ENCODE measurements around the gene CUEDC1. TPM values are rescaled to one million over a fixed set of nuclear protein-coding genes. Genes with fewer than 3 reads are reported as not detected.
A peak's percentile ranks its signal among the peaks of the same experiment; 100 is the strongest.

CUEDC1 gene
- total and polyA plus RNA-seq, 2 of the 4 experiments (the other 2 are of a cell fraction), result 4.1 to 21.2 TPM

- peak overlapping the region; percentile 61; the same call in 1 of the 2 replicates for H3K56ac ChIP-seq (ENCODE audit: extremely low read depth, insufficient read depth, low read length)
- H3K4me3 ChIP-seq (ENCODE audit: insufficient read depth, low read depth, low read length), result no peak overlapping the region
- peak overlapping the region; percentile 74 for H2BK120ac ChIP-seq (ENCODE audit: low read depth, low read length)
- H3K9me1 ChIP-seq (ENCODE audit: insufficient read depth, low read length), result peaks cover 24% of the 10 kb centered on the region
- peak overlapping the region; percentile 80 for H4K91ac ChIP-seq (ENCODE audit: insufficient read depth, low read depth, low read length)
- H3K27ac ChIP-seq (ENCODE audit: insufficient read depth, low read length), result peak overlapping the region; percentile 82
- CTCF ChIA-PET, result interaction anchor here (0.9 kb wide), 1 partner anchor 46 kb away, joined by 3 read pairs; no protein-coding TSS in a partner anchor
- peaks cover 56 to 87% of the 10 kb centered on the region in 2 experiments for H3K79me1 ChIP-seq (ENCODE audit: low read depth in 1 of 2, low read length in 2 of 2)
- no peaks in the 10 kb centered on the region; the same call in 1 of the 2 replicates for H4K20me1 ChIP-seq (ENCODE audit: insufficient read depth, low read length)
- peak overlapping the region; percentile 57 for H3K9ac ChIP-seq (ENCODE audit: low read depth, low read length)
- intact Hi-C loops (cut with micrococcal nuclease) (no loop called here), dilution Hi-C loops (cut with HindIII; ENCODE audit: low sequenced_read_pairs, unreplicated experiment) (no loop called here), in situ Hi-C loops (cut with MboI; ENCODE audit: low sequenced_read_pairs) (no loop called here)
- H3K36me3 ChIP-seq (ENCODE audit: control insufficient read depth, insufficient read depth, low read length), result peaks cover 5% of the 10 kb centered on the region; the same call in 1 of the 2 replicates
- H3K14ac ChIP-seq (replicated peaks; ENCODE audit: low read depth, low read length), result peak overlapping the region; percentile 83
- H3K9me3 ChIP-seq (ENCODE audit: control insufficient read depth, insufficient read depth, low read length), result no peaks in the 10 kb centered on the region
- TF ChIP-seq CEBPB (IDR thresholded peaks at IDR 0.05; ENCODE audit: low read depth, low read length), result 0 out of 2 replicates have a peak, but pooled peaks have one; percentile 12
- no peak for TF ChIP-seq RAD21 (IDR thresholded peaks at IDR 0.05; ENCODE audit: low read length)
- peak; percentile 59 for DNase-seq
- ATAC-seq (ENCODE audit: low read depth), result peak; percentile 36; the same call in 1 of the 2 replicates
- peak overlapping the region; percentile 52 to 59 for H4K8ac ChIP-seq (ENCODE audit: low read depth in 2 of 2, low read length in 2 of 2)
- peak overlapping the region; percentile 58; the same call in 1 of the 2 replicates for H3K23ac ChIP-seq (ENCODE audit: low read depth, low read length)
- H2AFZ ChIP-seq (replicated peaks; ENCODE audit: low read length, poor library complexity), result no peak overlapping the region
- H2BK15ac ChIP-seq (ENCODE audit: low read depth, low read length), result peak overlapping the region; percentile 26; the same call in 1 of the 3 replicates
- peaks cover 18% of the 10 kb centered on the region for H3K4me1 ChIP-seq (ENCODE audit: control insufficient read depth, insufficient read depth, low read length)
- peak overlapping the region; percentile 14 for H4K5ac ChIP-seq (ENCODE audit: low read depth, low read length)
- H3K18ac ChIP-seq (ENCODE audit: low read depth, low read length), result peak overlapping the region; percentile 17
- BruUV-seq (replicated peaks), result no TSS peak
- 35% methylated on average over 5 of the region's 13 CpGs; no CpG with 5 or more reads in 1 of the 2 experiments for WGBS, 2 experiments (ENCODE audit: extremely low coverage in 2 of 2, insufficient read length in 1 of 2)
- no peak overlapping the region for H2AK9ac ChIP-seq (replicated peaks; ENCODE audit: low read depth, low read length, poor library complexity)
- peak overlapping the region; percentile 87 for H2AK5ac ChIP-seq (ENCODE audit: low read depth, low read length)
- no peaks in the 10 kb centered on the region for H3K27me3 ChIP-seq (ENCODE audit: control insufficient read depth, insufficient read depth, low read length)
- POLR2A ChIA-PET (ENCODE audit: unreplicated experiment), result no interaction called here
- peak overlapping the region; percentile 74 for H2BK20ac ChIP-seq (ENCODE audit: low read depth, low read length)
- peak overlapping the region; percentile 86 for H3K4ac ChIP-seq (ENCODE audit: low read depth, low read length)
- H3K4me2 ChIP-seq (ENCODE audit: low read depth, low read length), result peak overlapping the region; percentile 27
- H2BK5ac ChIP-seq (ENCODE audit: low read depth, low read length, poor library complexity, severe bottlenecking), result peak overlapping the region; percentile 4
These were observed 34.1 kb downstream of the CUEDC1 start for GRCh38 chr17:57920916-57921703.

Data from IMR-90 (cell line).